Muscle of leg (tissue), 11 donors: ENCODE measurements around the gene SPCS2. TPM values are rescaled to one million over a fixed set of nuclear protein-coding genes. Genes with fewer than 3 reads are reported as not detected.

Experiments
- DNase-seq: peaks from one replicate; pipeline ENCODE4 v3.0.0; 2013
- H3K27ac ChIP-seq: one replicate; pipeline ENCODE4 v1.5.1; 2013; ENCODE audit warnings: mild to moderate bottlenecking, low read length, control low read depth
- H3K27me3 ChIP-seq: one replicate; pipeline ENCODE4 v1.6.1; 2013; ENCODE audit warnings: low read length; ENCODE audit not compliant: control insufficient read depth, insufficient read depth
- H3K36me3 ChIP-seq: one replicate; pipeline ENCODE4 v1.6.1; 2013; ENCODE audit warnings: low read length; ENCODE audit not compliant: control insufficient read depth, insufficient read depth
- H3K4me1 ChIP-seq: one replicate; pipeline ENCODE4 v1.6.1; 2013; ENCODE audit warnings: low read length; ENCODE audit not compliant: control insufficient read depth, insufficient read depth
- H3K4me3 ChIP-seq: one replicate; pipeline ENCODE4 v1.5.1; 2013; ENCODE audit warnings: low read length, control low read depth
- H3K9me3 ChIP-seq: replicated peaks from 2 replicates; pipeline ENCODE4 v1.6.1; 2013; ENCODE audit warnings: low read depth, low read length; ENCODE audit not compliant: control insufficient read depth
- WGBS: methylation state at CpG from one replicate; pipeline ENCODE4 v1.1.5; 2013; ENCODE audit warnings: missing lambda C conversion rate; ENCODE audit not compliant: insufficient coverage; 5-methylcytosine and 5-hydroxymethylcytosine counted together
- polyA plus RNA-seq, 8 donors: library from polyadenylated mRNA; unstranded; fragments of 120-200 nt; gene quantifications; one replicate each; pipeline versions ENCODE4 v1.2.1 to v1.2.3, GENCODE V29; 2013; ENCODE audit warnings: inconsistent platforms in 1 of 8, low replicate concordance in 1 of 8; ENCODE audit not compliant: insufficient read length in 8 of 8, insufficient read depth in 1 of 8
- total RNA-seq: library from RNA; stranded (reverse); fragments of 120-200 nt; gene quantifications from one replicate; pipeline ENCODE4 v1.2.4, GENCODE V29; 2013

SPCS2 gene
- total and polyA plus RNA-seq, 9 donors = 17.7 to 144 (median 107) TPM

DNA sequence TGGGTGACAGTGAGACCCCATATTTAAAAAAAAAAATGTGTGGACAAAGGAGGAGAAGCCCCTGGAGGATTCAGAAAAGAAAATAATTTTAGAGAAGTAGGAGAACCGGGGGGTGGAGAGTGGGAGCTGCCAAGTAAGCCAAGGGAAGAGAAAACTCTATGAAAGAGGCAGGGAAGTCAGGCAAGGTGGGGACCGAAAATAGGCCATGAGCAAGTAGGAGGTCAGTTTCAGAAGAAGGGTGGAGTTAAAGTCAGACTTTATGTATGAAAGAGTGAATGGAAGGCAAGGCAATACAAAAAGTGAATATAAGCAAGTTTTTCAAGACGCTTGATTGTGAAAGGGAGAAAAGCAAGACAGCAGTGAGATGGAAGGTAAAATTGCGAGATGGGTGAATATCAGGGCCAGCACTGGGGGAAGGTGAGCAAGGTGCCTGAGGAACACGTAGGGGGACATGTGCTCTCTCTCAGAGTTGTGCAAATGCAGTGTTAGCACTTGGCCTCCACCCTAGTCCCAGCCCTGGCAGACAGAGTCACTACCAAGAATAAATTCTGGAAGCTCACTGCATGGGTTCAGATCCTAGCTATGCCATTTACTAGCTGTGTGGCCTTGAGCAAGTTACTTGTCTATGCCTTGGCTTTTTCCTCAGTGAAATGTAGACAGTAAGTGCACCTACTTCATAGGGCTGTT lies 6.8 kb upstream of the SPCS2 start:
- Histone ChIP-seq H3K9me3 (no peaks in the 10 kb centered on the region), H3K27me3 (no peaks in the 10 kb centered on the region), H3K4me3 (no peak overlapping the region), H3K27ac (no peak overlapping the region), H3K36me3 (peaks cover 24% of the 10 kb centered on the region), H3K4me1 (no peaks in the 10 kb centered on the region)
- 79% methylated on average over 5 of the region's 5 CpGs for WGBS
- no peak for DNase-seq

GRCh38 chr11:74948546-74948897 lies 544 bp upstream of the SPCS2 start:
- DNase-seq = no peak
- peaks cover 8% of the 10 kb centered on the region for H3K4me1 ChIP-seq
- WGBS = 0% methylated on average over 6 of the region's 9 CpGs

DNA sequence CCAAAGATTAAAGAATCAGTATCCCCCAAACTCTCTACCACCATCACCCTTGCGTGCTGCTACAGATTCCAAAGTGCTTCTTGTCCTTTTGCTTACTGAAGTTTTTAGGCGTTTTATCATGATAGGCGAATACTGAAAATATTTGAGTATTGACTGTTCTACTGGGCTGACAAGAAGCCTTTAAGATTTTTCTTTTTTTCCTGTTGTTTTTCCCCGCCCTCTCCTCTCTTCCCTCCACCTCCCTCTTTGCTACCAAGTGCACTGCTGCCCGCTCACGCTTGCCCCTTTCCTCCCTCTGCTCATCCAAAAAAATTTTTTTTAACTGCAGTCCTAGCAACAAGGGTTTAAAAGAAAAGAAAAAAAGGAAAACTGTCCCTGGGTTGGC lies 679 bp downstream of the SPCS2 start:
- Histone ChIP-seq H3K4me1 (peaks cover 8% of the 10 kb centered on the region), H3K9me3 (no peaks in the 10 kb centered on the region), H3K27ac (peak overlapping the region; percentile 88), H3K4me3 (peak overlapping the region; percentile 89), H3K36me3 (peaks cover 2% of the 10 kb centered on the region), H3K27me3 (no peaks in the 10 kb centered on the region)
- peak; percentile 16 for DNase-seq
- WGBS = no CpG with 5 or more reads among the region's 6 CpGs

More at GRCh38 chr11:74948546-74948897, 544 bp upstream of the SPCS2 start:
- Histone ChIP-seq H3K36me3 (peaks cover 8% of the 10 kb centered on the region), H3K27ac (peak overlapping the region; percentile 84), H3K9me3 (no peaks in the 10 kb centered on the region), H3K4me3 (peak overlapping the region; percentile 89), H3K27me3 (no peaks in the 10 kb centered on the region)

DNA sequence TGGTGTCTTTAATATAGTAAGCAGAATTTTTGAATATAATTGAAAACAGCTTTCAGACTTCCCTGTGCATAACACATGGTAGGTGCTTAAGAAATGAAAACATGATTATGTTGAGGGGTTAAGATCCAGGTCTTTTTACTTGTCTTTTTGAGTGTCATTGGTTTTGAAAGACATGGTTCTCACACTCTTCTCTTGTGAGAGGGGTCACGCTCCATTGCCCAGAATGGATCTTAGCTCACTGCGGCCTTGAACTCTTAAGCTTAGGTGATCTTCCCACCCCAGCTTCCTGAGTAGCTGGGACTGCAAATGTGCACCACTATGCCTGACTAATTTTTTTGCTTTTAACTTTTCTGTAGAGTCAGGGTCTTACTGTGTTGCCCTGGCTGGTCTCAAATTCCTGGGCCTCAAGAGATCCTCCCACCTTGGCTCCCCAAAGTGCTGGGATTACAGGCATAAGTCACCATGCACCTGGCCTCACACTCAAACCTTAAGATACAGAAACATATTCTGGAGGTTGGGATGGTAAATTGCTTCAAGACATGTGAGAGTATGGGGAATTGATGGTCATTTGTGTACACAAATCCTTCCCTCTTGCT lies 1.4 kb downstream of the SPCS2 start:
- no peaks in the 10 kb centered on the region for H3K27me3 ChIP-seq
- no peaks in the 10 kb centered on the region for H3K9me3 ChIP-seq
- peaks cover 2% of the 10 kb centered on the region for H3K36me3 ChIP-seq
- 58% methylated on average over 2 of the region's 2 CpGs for WGBS
- H3K4me1 ChIP-seq = peaks cover 8% of the 10 kb centered on the region
- H3K27ac ChIP-seq = no peak overlapping the region
- no peak for DNase-seq
- peak overlapping the region; percentile 89 for H3K4me3 ChIP-seq

DNA sequence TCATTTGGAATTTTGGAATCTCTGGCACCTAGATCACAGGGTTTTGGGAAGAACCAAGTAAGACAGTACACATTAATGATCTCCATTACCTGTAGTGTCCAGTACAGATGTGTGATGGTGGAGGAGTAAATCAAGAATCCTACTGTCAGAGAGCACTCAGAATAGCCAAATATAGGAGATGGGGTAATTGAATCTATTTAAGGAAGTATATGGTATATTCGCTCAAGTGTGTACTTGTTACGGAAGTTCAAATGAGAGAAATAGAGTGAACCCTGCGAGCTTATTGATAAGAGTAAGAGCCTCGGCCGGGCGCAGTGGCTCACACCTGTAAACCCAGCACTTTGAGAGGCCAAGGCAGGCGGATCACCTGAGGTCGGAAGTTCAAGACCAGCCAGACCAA lies 2.2 kb downstream of the SPCS2 start:
- H3K4me1 ChIP-seq = peaks cover 8% of the 10 kb centered on the region
- DNase-seq = no peak
- H3K36me3 ChIP-seq = peaks cover 2% of the 10 kb centered on the region
- H3K27me3 ChIP-seq = no peaks in the 10 kb centered on the region
- H3K27ac ChIP-seq = no peak overlapping the region
- WGBS = 92% methylated on average over 6 of the region's 8 CpGs
- H3K4me3 ChIP-seq = no peak overlapping the region
- H3K9me3 ChIP-seq = no peaks in the 10 kb centered on the region

GRCh38 chr11:74952752-74953151 lies 3.7 kb downstream of the SPCS2 start:
- H3K9me3 ChIP-seq = no peaks in the 10 kb centered on the region
- no peak overlapping the region for H3K4me3 ChIP-seq
- H3K27me3 ChIP-seq = no peaks in the 10 kb centered on the region
- peaks cover 8% of the 10 kb centered on the region for H3K4me1 ChIP-seq
- peaks cover 2% of the 10 kb centered on the region for H3K36me3 ChIP-seq
- H3K27ac ChIP-seq = no peak overlapping the region
- no peak for DNase-seq
- no CpG with 5 or more reads among the region's 2 CpGs for WGBS

DNA sequence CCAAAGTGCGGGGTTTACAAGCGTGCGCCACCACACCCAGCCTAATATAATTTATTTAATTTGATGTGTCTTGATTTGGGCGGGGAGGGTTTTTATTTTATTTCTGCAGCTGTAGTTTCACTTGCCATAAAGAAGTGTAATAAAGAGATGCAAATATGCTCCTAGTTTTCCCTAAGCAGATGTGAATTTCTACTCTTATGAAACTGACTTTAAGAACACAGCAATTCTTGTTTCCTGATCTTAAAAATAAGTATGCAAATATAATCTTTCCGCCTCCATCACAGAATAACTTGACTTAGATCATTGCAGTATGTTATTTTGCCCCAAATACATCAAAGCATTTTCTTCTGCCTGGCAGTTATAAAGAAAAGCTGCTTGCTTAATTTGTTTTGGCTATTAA lies 4.4 kb downstream of the SPCS2 start:
- Histone ChIP-seq H3K4me1 (peaks cover 8% of the 10 kb centered on the region), H3K36me3 (peaks cover 2% of the 10 kb centered on the region)
- no CpG with 5 or more reads among the region's 5 CpGs for whole genome bisulfite sequencing

DNA sequence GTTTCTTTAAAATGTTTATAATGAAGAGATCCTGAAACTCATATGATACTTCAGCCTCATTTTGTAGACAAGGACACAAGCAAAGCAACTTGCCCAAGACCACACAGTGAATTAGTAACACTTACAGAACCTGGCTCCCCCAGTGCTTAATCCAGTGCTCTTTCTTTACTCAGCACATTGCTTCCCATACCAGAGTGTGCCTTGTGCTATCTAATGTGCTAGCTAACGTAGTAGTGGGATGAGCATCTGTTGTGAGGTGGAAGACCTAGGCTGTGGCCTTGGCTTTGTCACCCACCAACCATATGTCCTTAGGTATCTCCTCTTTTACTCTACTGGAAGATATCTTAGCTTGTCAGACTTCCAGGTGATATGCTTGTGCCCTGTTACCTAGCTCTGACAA lies 5.1 kb downstream of the SPCS2 start:
- no peaks in the 10 kb centered on the region for H3K9me3 ChIP-seq
- no peak for DNase-seq
- H3K4me3 ChIP-seq = no peak overlapping the region
- H3K27me3 ChIP-seq = no peaks in the 10 kb centered on the region
- H3K27ac ChIP-seq = no peak overlapping the region
- H3K4me1 ChIP-seq = peaks cover 6% of the 10 kb centered on the region
- WGBS = no CpG with 5 or more reads among the region's 1 CpG
- H3K36me3 ChIP-seq = peaks cover 2% of the 10 kb centered on the region

More for the DNA sequence above, 4.4 kb downstream of the SPCS2 start:
- Histone ChIP-seq H3K27me3 (no peaks in the 10 kb centered on the region), H3K27ac (no peak overlapping the region), H3K4me3 (no peak overlapping the region), H3K9me3 (no peaks in the 10 kb centered on the region)
- no peak for DNase-seq

- no peaks in the 10 kb centered on the region for H3K4me1 ChIP-seq
- no peak overlapping the region for H3K27ac ChIP-seq
- 33% methylated on average over 3 of the region's 4 CpGs for WGBS
These were observed 7.4 kb downstream of the SPCS2 start for GRCh38 chr11:74956397-74957015.

DNA sequence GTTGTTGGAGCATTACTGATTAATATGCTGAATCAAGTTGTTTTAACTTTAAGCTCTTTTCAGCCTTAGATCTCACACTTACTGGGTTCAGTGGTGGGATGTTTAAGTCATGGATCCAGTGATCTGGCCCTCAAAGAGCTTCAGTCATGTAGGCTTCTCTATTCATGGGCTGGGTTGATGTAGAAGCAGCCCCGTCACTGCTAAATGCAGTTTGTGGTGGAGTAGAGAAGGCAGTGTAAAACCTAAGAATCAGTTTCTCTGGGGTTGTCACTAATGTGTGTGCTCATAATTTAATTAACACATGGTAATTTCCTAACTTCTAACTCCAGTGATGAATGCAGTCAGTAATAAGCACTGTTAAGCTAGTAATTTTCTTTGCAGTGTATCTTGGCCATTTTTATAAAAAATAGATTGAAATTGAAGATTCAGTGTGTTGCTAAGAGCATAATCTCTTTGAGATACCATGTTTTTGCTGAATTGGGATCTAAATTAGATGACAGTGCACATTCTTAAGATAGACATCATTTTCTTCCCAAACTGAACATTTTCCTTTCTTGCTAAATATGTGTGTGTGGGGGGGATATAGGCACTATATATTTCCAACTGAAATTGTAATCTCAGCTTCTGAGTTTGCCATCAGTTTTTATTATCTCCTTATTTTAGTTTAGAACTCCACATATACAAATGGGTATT lies 9.0 kb downstream of the SPCS2 start:
- no CpG with 5 or more reads among the region's 1 CpG for WGBS
- no peak for DNase-seq
- Histone ChIP-seq H3K36me3 (peaks cover 2% of the 10 kb centered on the region), H3K27me3 (no peaks in the 10 kb centered on the region), H3K4me3 (no peak overlapping the region), H3K4me1 (no peaks in the 10 kb centered on the region), H3K27ac (no peak overlapping the region), H3K9me3 (no peaks in the 10 kb centered on the region)

More at GRCh38 chr11:74956397-74957015, 7.4 kb downstream of the SPCS2 start:
- DNase-seq = peak; percentile 68
- no peaks in the 10 kb centered on the region for H3K9me3 ChIP-seq
- peaks cover 2% of the 10 kb centered on the region for H3K36me3 ChIP-seq
- H3K4me3 ChIP-seq = no peak overlapping the region
- no peaks in the 10 kb centered on the region for H3K27me3 ChIP-seq
